Fibroblast of lung (primary cell): Measurements from ENCODE around the gene PANX2.

Experiments
- CTCF ChIP-seq, 2 donors: IDR thresholded peaks in 1 of 2; conservative IDR thresholded peaks in 1 of 2; 1 replicate in 1 of 2; 2 replicates in 1 of 2; pipeline ENCODE4 v1.5.1; 2011 to 2012; ENCODE audit warnings: low read length in 2 of 2, control low read depth in 1 of 2, inconsistent platforms in 1 of 2, low read depth in 1 of 2, mild to moderate bottlenecking in 1 of 2
- EZH2 ChIP-seq: IDR thresholded peaks from 2 replicates; pipeline ENCODE4 v1.5.1; 2012; ENCODE audit warnings: low read length, control low read depth, mild to moderate bottlenecking; ENCODE audit errors: missing control alignments

- TF ChIP-seq EZH2 (no peak), CTCF (conservative IDR thresholded peaks at IDR 0.05 in 1 of 2, IDR thresholded peaks at IDR 0.05 in 1 of 2; ENCODE audit: low read depth in 1 of 2, low read length in 2 of 2) (no peak)
These were observed 47.8 kb downstream of the PANX2 start for GRCh38 chr22:50218153-50218995.
